Tibial nerve (tissue), 4 donors: ENCODE measurements around the gene CAMK2B. TPM values are rescaled to one million over a fixed set of nuclear protein-coding genes. Genes with fewer than 3 reads are reported as not detected.

Experiments used
- DNase-seq, 2 donors: peaks; one replicate each; pipeline ENCODE4 v3.0.0-alpha.2; 2019; ENCODE audit warnings: low spot score in 2 of 2
- H3K27ac ChIP-seq, 4 donors: fragments of 200-600 bp; sonication (generic) in 3 of 4; one replicate each; pipeline ENCODE4 v1.5.1; 2017 to 2019; ENCODE audit warnings: mild to moderate bottlenecking in 1 of 4
- H3K27me3 ChIP-seq, 2 donors: fragments of 200-600 bp; sonication (generic) in 1 of 2; one replicate each; pipeline versions ENCODE4 v1.5.1 to v1.6.0; 2017 to 2019
- H3K36me3 ChIP-seq, 3 donors: fragments of 200-600 bp; sonication (generic); one replicate each; pipeline ENCODE4 v1.5.1; 2018 to 2019
- H3K4me1 ChIP-seq, 4 donors: fragments of 200-600 bp; sonication (generic) in 3 of 4; one replicate each; pipeline ENCODE4 v1.5.1; 2017 to 2019
- H3K4me3 ChIP-seq, 4 donors: fragments of 200-600 bp; sonication (generic) in 3 of 4; one replicate each; pipeline ENCODE4 v1.5.1; 2017 to 2019; ENCODE audit warnings: mild to moderate bottlenecking in 1 of 4, moderate library complexity in 1 of 4
- H3K9me3 ChIP-seq, 4 donors: fragments of 200-600 bp; sonication (generic) in 3 of 4; one replicate each; pipeline ENCODE4 v1.5.1; 2017 to 2019
- EP300 ChIP-seq, 2 donors: sonication (generic); formaldehyde crosslinking; IDR thresholded peaks; one replicate each; pipeline ENCODE4 v1.6.1; 2017; ENCODE audit warnings: antibody characterized with exemption in 2 of 2, mild to moderate bottlenecking in 1 of 2
- POLR2A ChIP-seq, 2 donors: fragments of 450-650 bp; IDR thresholded peaks; one replicate each; pipeline ENCODE4 v1.6.1; 2017; ENCODE audit warnings: antibody characterized with exemption in 2 of 2, mild to moderate bottlenecking in 2 of 2, moderate library complexity in 2 of 2
- WGBS, 2 donors: methylation state at CpG; one replicate each; pipeline ENCODE4 v1.1.5; 2018; 5-methylcytosine and 5-hydroxymethylcytosine counted together
- total RNA-seq, 4 donors: library from RNA; depleted of rRNA; stranded (reverse); fragments of >200 nt; gene quantifications; one replicate each; pipeline ENCODE4 v1.1.0, GENCODE V29; 2016
- TF ChIP-seq, protein P1 (sequence below), 5 experiments: fragments of 200-600 bp in 3 of 5; fragments of 450-650 bp in 2 of 5; sonication (generic) in 3 of 5; IDR thresholded peaks; one replicate each; pipeline ENCODE4 v1.5.1; 2016 to 2019; ENCODE audit warnings: antibody characterized with exemption in 5 of 5, mild to moderate bottlenecking in 3 of 5, moderate library complexity in 2 of 5

The CAMK2B gene
- total RNA-seq, 4 donors from 2014 or later, result 9.0 to 14.7 (median 10.9) TPM

DNA sequence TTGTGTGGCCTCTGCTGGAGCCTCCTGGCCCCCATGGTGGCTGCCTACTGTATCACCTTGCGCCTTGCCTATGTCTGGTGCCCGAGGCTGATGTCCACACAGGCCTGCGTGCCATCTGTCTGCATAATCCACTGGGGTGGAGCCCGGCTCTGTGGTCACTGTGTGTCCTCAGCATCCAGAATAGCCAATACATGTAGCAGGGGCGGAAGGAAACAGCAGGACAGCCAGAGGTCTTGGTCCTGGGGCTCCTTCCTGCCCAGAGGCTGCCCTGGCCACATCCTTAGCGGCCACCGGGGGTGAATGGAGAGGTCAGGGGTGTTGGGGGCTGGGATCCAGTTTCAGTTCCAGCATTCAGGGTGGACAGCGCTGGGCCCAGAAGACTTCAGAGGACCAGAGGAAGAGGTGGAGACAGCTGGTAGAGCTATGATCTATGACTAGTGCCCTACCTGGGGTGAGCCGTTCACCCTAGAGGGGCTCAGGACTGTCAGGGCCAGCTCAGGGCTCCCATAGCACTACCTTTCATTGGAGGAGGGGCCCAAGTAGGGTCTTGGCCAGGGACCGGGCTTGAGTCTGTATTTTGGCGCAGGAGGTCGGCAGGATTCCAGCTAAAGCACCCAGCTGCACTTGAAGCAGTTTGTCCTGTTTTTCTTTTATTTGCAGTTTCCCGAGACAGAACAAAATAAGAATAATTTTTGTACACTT, 108.7 kb downstream of the CAMK2B start:
- no peak for DNase-seq
- 67 to 74% methylated on average over 12 to 13 of the region's 13 CpGs for WGBS, 2 donors
- H3K4me3 ChIP-seq, result no peak overlapping the region
- H3K9me3 ChIP-seq, result peaks cover 0 to 11% (median 0%) of the 10 kb centered on the region in 4 donors
- TF ChIP-seq, protein P1, sequence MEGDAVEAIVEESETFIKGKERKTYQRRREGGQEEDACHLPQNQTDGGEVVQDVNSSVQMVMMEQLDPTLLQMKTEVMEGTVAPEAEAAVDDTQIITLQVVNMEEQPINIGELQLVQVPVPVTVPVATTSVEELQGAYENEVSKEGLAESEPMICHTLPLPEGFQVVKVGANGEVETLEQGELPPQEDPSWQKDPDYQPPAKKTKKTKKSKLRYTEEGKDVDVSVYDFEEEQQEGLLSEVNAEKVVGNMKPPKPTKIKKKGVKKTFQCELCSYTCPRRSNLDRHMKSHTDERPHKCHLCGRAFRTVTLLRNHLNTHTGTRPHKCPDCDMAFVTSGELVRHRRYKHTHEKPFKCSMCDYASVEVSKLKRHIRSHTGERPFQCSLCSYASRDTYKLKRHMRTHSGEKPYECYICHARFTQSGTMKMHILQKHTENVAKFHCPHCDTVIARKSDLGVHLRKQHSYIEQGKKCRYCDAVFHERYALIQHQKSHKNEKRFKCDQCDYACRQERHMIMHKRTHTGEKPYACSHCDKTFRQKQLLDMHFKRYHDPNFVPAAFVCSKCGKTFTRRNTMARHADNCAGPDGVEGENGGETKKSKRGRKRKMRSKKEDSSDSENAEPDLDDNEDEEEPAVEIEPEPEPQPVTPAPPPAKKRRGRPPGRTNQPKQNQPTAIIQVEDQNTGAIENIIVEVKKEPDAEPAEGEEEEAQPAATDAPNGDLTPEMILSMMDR (IDR thresholded peaks at IDR 0.05), result no peak
- TF ChIP-seq EP300 (IDR thresholded peaks at IDR 0.05) (no peak), POLR2A (IDR thresholded peaks at IDR 0.05) (no peak)
- no peaks in the 10 kb centered on the region for H3K4me1 ChIP-seq
- no peak overlapping the region for H3K27ac ChIP-seq
- peaks cover 0 to 35% (median 2%) of the 10 kb centered on the region in 3 donors for H3K36me3 ChIP-seq
- no peaks in the 10 kb centered on the region for H3K27me3 ChIP-seq

DNA sequence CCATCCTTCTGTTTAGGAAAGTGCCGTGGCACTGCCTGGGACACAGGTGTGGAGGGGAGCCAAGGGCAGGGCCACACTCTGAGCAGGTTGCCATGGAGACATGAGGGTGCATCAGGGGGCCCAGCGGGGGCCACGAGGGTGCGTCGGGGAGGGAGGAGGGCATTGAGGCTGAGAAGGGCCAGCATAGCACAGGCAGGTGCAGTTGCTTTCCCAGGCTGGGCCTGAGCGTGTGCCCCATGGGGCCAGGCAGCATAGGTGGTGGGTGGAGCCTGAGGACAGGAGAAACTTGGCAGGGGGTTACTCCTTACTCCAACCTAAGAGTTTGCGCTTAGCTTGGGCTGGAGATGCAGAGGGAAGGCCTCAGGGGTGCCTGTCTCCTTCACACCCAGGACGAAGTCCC, 109.4 kb downstream of the CAMK2B start:
- H3K4me1 ChIP-seq, result no peaks in the 10 kb centered on the region
- H3K27me3 ChIP-seq, result no peaks in the 10 kb centered on the region
- 67 to 81% methylated on average over 8 of the region's 8 CpGs for WGBS, 2 donors
- H3K4me3 ChIP-seq, result no peak overlapping the region
- no peak for DNase-seq
- TF ChIP-seq EP300 (IDR thresholded peaks at IDR 0.05) (no peak), POLR2A (IDR thresholded peaks at IDR 0.05) (no peak)
- TF ChIP-seq, protein P1 (IDR thresholded peaks at IDR 0.05), result no peak
- no peak overlapping the region for H3K27ac ChIP-seq
- H3K9me3 ChIP-seq, result peaks cover 0 to 11% (median 0%) of the 10 kb centered on the region in 4 donors
- H3K36me3 ChIP-seq, result peaks cover 0 to 41% (median 8%) of the 10 kb centered on the region in 3 donors

DNA sequence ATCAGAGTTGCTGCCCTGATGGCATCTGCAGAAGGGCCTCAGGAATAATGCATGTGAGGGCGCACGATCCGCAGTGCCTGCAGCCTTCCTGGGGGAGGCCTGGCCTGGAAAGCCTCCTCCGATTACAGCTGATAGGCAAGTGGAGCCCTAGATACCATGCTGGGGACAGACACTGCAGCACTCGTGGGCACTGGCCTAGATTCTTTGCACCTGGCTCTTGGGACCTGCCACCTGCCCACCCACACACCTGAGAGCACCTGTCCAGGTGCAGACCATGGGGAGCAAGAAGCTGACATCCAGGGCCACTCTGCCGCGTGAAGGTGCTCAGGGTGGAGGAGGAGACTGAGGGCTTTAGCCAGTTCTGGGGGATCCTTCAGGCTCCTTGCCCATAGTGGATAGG, 109.9 kb downstream of the CAMK2B start:
- no peak for DNase-seq

DNA sequence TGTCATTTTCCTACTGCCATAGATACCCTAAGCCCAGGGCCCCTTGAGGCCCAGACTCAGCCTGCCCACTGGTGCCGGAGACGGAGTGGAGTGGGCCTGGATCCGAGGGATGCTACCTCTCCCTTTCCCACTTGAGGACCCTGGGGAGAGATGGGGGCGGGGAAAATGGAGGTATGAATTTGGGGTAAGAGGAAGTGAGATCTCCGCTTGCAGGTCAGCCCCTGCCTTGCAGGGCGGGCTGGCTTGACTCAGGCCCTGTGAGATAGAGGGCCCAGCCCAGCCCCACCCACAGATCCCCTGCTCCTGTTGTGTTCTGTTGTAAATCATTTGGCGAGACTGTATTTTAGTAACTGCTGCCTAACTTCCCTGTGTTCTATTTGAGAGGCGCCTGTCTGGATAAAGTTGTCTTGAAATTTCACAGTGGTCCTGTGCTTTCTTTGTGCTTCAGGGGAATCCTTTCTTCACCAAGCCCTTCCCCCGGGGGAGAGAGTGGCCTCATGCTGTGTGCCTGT, 111.5 kb downstream of the CAMK2B start:
- DNase-seq, result no peak

More for the DNA sequence above, 109.9 kb downstream of the CAMK2B start:
- Histone ChIP-seq H3K27ac (no peak overlapping the region), H3K9me3 (peaks cover 0 to 11% (median 0%) of the 10 kb centered on the region in 4 donors), H3K4me1 (no peaks in the 10 kb centered on the region), H3K4me3 (no peak overlapping the region), H3K36me3 (peaks cover 0 to 46% (median 13%) of the 10 kb centered on the region in 3 donors), H3K27me3 (no peaks in the 10 kb centered on the region)
- TF ChIP-seq, protein P1 (IDR thresholded peaks at IDR 0.05), result no peak
- no peak for TF ChIP-seq EP300 (IDR thresholded peaks at IDR 0.05)
- no peak for TF ChIP-seq POLR2A (IDR thresholded peaks at IDR 0.05)
- 89 to 95% methylated on average over 6 to 7 of the region's 7 CpGs for WGBS, 2 donors

More for the DNA sequence above, 111.5 kb downstream of the CAMK2B start:
- H3K27ac ChIP-seq, result no peak overlapping the region
- H3K9me3 ChIP-seq, result peaks cover 0 to 6% (median 0%) of the 10 kb centered on the region in 4 donors
- TF ChIP-seq POLR2A (IDR thresholded peaks at IDR 0.05), result no peak
- no peak for TF ChIP-seq EP300 (IDR thresholded peaks at IDR 0.05)
- TF ChIP-seq, protein P1 (IDR thresholded peaks at IDR 0.05), result no peak
- peaks cover 0 to 52% (median 19%) of the 10 kb centered on the region in 3 donors for H3K36me3 ChIP-seq
- 76 to 79% methylated on average over 9 of the region's 9 CpGs for WGBS, 2 donors
- no peaks in the 10 kb centered on the region for H3K27me3 ChIP-seq
- no peak overlapping the region for H3K4me3 ChIP-seq
- H3K4me1 ChIP-seq, result no peaks in the 10 kb centered on the region
